PC-3 (cell line): ENCODE data around the gene ACER3. TPM values are rescaled to one million over a fixed set of nuclear protein-coding genes. Genes with fewer than 3 reads are reported as not detected.

Experiments used
- ATAC-seq: fragments of 200-7000 bp; cut with Tn5 transposase; 2 replicates; pipeline ENCODE4 v1.9.1; 2020; ENCODE audit warnings: mild to moderate bottlenecking, moderate library complexity
- BruUV-seq: library from RNA; stranded (reverse); fragments of 400-500 nt; replicated peaks from 2 replicates; lab custom pipeline; 2021; lab: Mats Ljungman, UMichigan
- CTCF ChIA-PET: fragments of 300-600 bp; sonication (Branson Sonifier 250); formaldehyde crosslinking; loops from one replicate; lab custom pipeline; 2022; ENCODE audit warnings: antibody characterized with exemption; lab: Charles Lee
- POLR2A ChIA-PET: fragments of 300-600 bp; sonication (Branson Sonifier 250); formaldehyde crosslinking; loops from one replicate; lab custom pipeline; 2022; ENCODE audit warnings: antibody characterized with exemption; ENCODE audit not compliant: unreplicated experiment; lab: Charles Lee
- DNase-seq: peaks from one replicate; pipeline ENCODE4 v3.0.0-alpha.2; 2015
- H2AFZ ChIP-seq: fragments of 300-600 bp; sonication (generic); 2 replicates; pipeline ENCODE4 v1.6.0; 2016; ENCODE audit warnings: antibody characterized with exemption, low read length
- H3F3A ChIP-seq: fragments of 300-600 bp; sonication (generic); one replicate; pipeline ENCODE4 v1.6.0; 2017; ENCODE audit warnings: antibody characterized with exemption, low read length, control low read depth, mild to moderate bottlenecking; ENCODE audit not compliant: unreplicated experiment
- H3K27ac ChIP-seq: fragments of 300-600 bp; sonication (generic); 2 replicates; pipeline ENCODE4 v1.5.1; 2016; ENCODE audit warnings: mild to moderate bottlenecking, low read length
- H3K27me3 ChIP-seq: fragments of 300-600 bp; sonication (generic); 2 replicates; pipeline ENCODE4 v1.6.1; 2016; ENCODE audit warnings: low read length, mixed read lengths
- H3K36me3 ChIP-seq: fragments of 300-600 bp; sonication (generic); 2 replicates; pipeline ENCODE4 v1.6.1; 2016; ENCODE audit warnings: low read depth, mixed run types, low read length, mixed read lengths
- H3K4me1 ChIP-seq: fragments of 300-600 bp; sonication (generic); 2 replicates; pipeline ENCODE4 v1.5.1; 2016; ENCODE audit warnings: low read length; ENCODE audit not compliant: insufficient read depth
- H3K4me2 ChIP-seq: fragments of 300-600 bp; sonication (generic); 2 replicates; pipeline ENCODE4 v1.6.0; 2016; ENCODE audit warnings: low read length
- H3K4me3 ChIP-seq: fragments of 300-600 bp; sonication (generic); 2 replicates; pipeline ENCODE4 v1.5.1; 2016; ENCODE audit warnings: mild to moderate bottlenecking, low read length, mixed read lengths
- H3K79me2 ChIP-seq: fragments of 300-600 bp; sonication (generic); 2 replicates; pipeline ENCODE4 v1.6.1; 2017; ENCODE audit warnings: low read length, mixed read lengths
- H3K9ac ChIP-seq: fragments of 300-600 bp; sonication (generic); 2 replicates; pipeline ENCODE4 v1.6.0; 2016; ENCODE audit warnings: mild to moderate bottlenecking, low read length
- H3K9me2 ChIP-seq: fragments of 300-600 bp; sonication (generic); replicated peaks from 2 replicates; pipeline ENCODE4 v1.6.1; 2016; ENCODE audit warnings: mixed run types, low read length, mixed read lengths
- H3K9me3 ChIP-seq: fragments of 300-600 bp; sonication (generic); 2 replicates; pipeline ENCODE4 v1.6.1; 2016; ENCODE audit warnings: low read length, mixed read lengths
- H4K20me1 ChIP-seq: fragments of 300-600 bp; sonication (generic); 2 replicates; pipeline ENCODE4 v1.6.1; 2016; ENCODE audit warnings: low read length, mixed read lengths
- CTCF ChIP-seq: fragments of 300-600 bp; sonication (generic); conservative IDR thresholded peaks from 2 replicates; pipeline ENCODE4 v1.5.1; 2017; ENCODE audit warnings: antibody characterized with exemption, low read depth, mild to moderate bottlenecking, low read length
- EZH2 ChIP-seq: fragments of 300-600 bp; sonication (generic); IDR thresholded peaks from one replicate; pipeline ENCODE4 v1.6.1; 2017; ENCODE audit warnings: antibody characterized with exemption, mild to moderate bottlenecking, low read length; ENCODE audit not compliant: unreplicated experiment
- EZH2phosphoT487 ChIP-seq: fragments of 300-600 bp; sonication (generic); IDR thresholded peaks from 2 replicates; pipeline ENCODE4 v1.6.1; 2018; ENCODE audit warnings: mild to moderate bottlenecking, antibody characterized with exemption, low read length, borderline replicate concordance
- intact Hi-C: fragments of 100-400 bp; cut with micrococcal nuclease; formaldehyde crosslinking; loops from 2 replicates; pipeline ENCODE4 v1.9.0; 2023
- total RNA-seq: library from RNA; depleted of rRNA; stranded (reverse); fragments of >200 nt; gene quantifications from 2 replicates; pipeline ENCODE4 v1.2.3, GENCODE V29; 2014

ACER3 gene
- total RNA-seq, 1 experiment from 2014 or later, result 17.3 TPM

GRCh38 chr11:77073328-77074001, 212.7 kb downstream of the ACER3 start:
- POLR2A ChIA-PET, result no interaction called here
- H3K9ac ChIP-seq, result no peak overlapping the region
- H3K79me2 ChIP-seq, result no peaks in the 10 kb centered on the region
- H3K27ac ChIP-seq, result peak overlapping the region; percentile 51
- no peaks in the 10 kb centered on the region for H3K27me3 ChIP-seq
- no peaks in the 10 kb centered on the region for H3K9me2 ChIP-seq
- H3K9me3 ChIP-seq, result no peaks in the 10 kb centered on the region
- DNase-seq (peak; percentile 75), ATAC-seq (peak; percentile 92)
- CTCF ChIA-PET, result interaction anchor here (1.4 to 1.5 kb wide), 2 partner anchors 18 to 26 kb away, joined by 8 to 19 read pairs; no protein-coding TSS in a partner anchor
- TF ChIP-seq EZH2 (no peak), EZH2phosphoT487 (no peak), CTCF (peak; percentile 39; the same call in 1 of the 2 replicates)
- no TSS peak for BruUV-seq
- no peaks in the 10 kb centered on the region for H4K20me1 ChIP-seq
- no peaks in the 10 kb centered on the region for H3K36me3 ChIP-seq
- peak overlapping the region; percentile 14 for H3K4me2 ChIP-seq
- intact Hi-C loops, result loop anchor here (1.0 kb wide), 1 partner anchor 26 kb away; no protein-coding TSS in a partner anchor
- H3K4me1 ChIP-seq, result peaks cover 29% of the 10 kb centered on the region
- H3F3A ChIP-seq, result no peaks in the 10 kb centered on the region
- no peak overlapping the region for H3K4me3 ChIP-seq
- H2AFZ ChIP-seq, result peak overlapping the region; percentile 9; the same call in 1 of the 2 replicates

GRCh38 chr11:77074205-77074604, 213.5 kb downstream of the ACER3 start:
- H3K4me3 ChIP-seq, result no peak overlapping the region
- H3K27ac ChIP-seq, result peak overlapping the region; percentile 51; the same call in 1 of the 2 replicates
- ATAC-seq (no peak), DNase-seq (no peak)
- no peaks in the 10 kb centered on the region for H4K20me1 ChIP-seq
- no peaks in the 10 kb centered on the region for H3K36me3 ChIP-seq
- CTCF ChIA-PET, result interaction anchor here (1.4 to 1.5 kb wide), 2 partner anchors 17 to 27 kb away, joined by 8 to 19 read pairs; no protein-coding TSS in a partner anchor
- intact Hi-C loops, result no loop called here
- H2AFZ ChIP-seq, result no peak overlapping the region
- no peaks in the 10 kb centered on the region for H3K27me3 ChIP-seq
- no peak overlapping the region for H3K9ac ChIP-seq
- TF ChIP-seq EZH2phosphoT487 (no peak), EZH2 (no peak), CTCF (no peak)
- H3F3A ChIP-seq, result no peaks in the 10 kb centered on the region
- no TSS peak for BruUV-seq
- peak overlapping the region; percentile 14; the same call in 1 of the 2 replicates for H3K4me2 ChIP-seq
- H3K4me1 ChIP-seq, result peaks cover 29% of the 10 kb centered on the region
- no peaks in the 10 kb centered on the region for H3K79me2 ChIP-seq
- no peaks in the 10 kb centered on the region for H3K9me3 ChIP-seq
- H3K9me2 ChIP-seq, result no peaks in the 10 kb centered on the region
- POLR2A ChIA-PET, result no interaction called here

- TF ChIP-seq CTCF (no peak), EZH2phosphoT487 (no peak), EZH2 (no peak)
- Histone ChIP-seq H3F3A (no peaks in the 10 kb centered on the region), H3K27me3 (no peaks in the 10 kb centered on the region), H3K36me3 (no peaks in the 10 kb centered on the region), H3K9me2 (no peaks in the 10 kb centered on the region), H3K9ac (no peak overlapping the region), H4K20me1 (no peaks in the 10 kb centered on the region), H2AFZ (no peak overlapping the region), H3K9me3 (no peaks in the 10 kb centered on the region), H3K27ac (no peak overlapping the region), H3K4me3 (no peak overlapping the region), H3K4me2 (no peak overlapping the region), H3K79me2 (no peaks in the 10 kb centered on the region), H3K4me1 (peaks cover 29% of the 10 kb centered on the region)
- intact Hi-C loops, result no loop called here
- ChIA-PET CTCF (no interaction called here), POLR2A (no interaction called here)
- no peak for ATAC-seq
- BruUV-seq, result no TSS peak
- no peak for DNase-seq
These were observed 214.0 kb downstream of the ACER3 start for GRCh38 chr11:77074626-77075221.
